Panc1 (cell line): ENCODE data around the gene LATS1. TPM values are rescaled to one million over a fixed set of nuclear protein-coding genes. Genes with fewer than 3 reads are reported as not detected.

Source experiments
- ATAC-seq: fragments of 200-7000 bp; cut with Tn5 transposase; 2 replicates; pipeline ENCODE4 v1.9.1; 2020; ENCODE audit warnings: mild to moderate bottlenecking, moderate library complexity
- BruUV-seq: library from RNA; stranded (reverse); fragments of 400-500 nt; replicated peaks from 2 replicates; lab custom pipeline; 2021; lab: Mats Ljungman, UMichigan
- CTCF ChIA-PET: fragments of 300-600 bp; sonication (Branson Sonifier 250); formaldehyde crosslinking; loops from one replicate; lab custom pipeline; 2022; ENCODE audit warnings: antibody characterized with exemption; lab: Charles Lee
- POLR2A ChIA-PET: fragments of 300-600 bp; sonication (Branson Sonifier 250); formaldehyde crosslinking; loops from one replicate; lab custom pipeline; 2022; ENCODE audit warnings: antibody characterized with exemption; lab: Charles Lee
- DNase-seq: peaks from one replicate; pipeline ENCODE4 v3.0.0-alpha.2; 2010; ENCODE audit warnings: low read depth, low spot score
- H3K27ac ChIP-seq: 2 replicates; pipeline ENCODE4 v1.5.1; 2011; ENCODE audit warnings: mild to moderate bottlenecking, low read length, inconsistent platforms
- H3K27me3 ChIP-seq: fragments of 200-500 bp; sonication (Bioruptor generic); 2 replicates; pipeline ENCODE4 v1.6.0; 2014; ENCODE audit warnings: low read length, inconsistent platforms; ENCODE audit not compliant: control insufficient read depth, insufficient read depth
- H3K36me3 ChIP-seq: fragments of 200-500 bp; sonication (Bioruptor generic); 2 replicates; pipeline ENCODE4 v1.5.1; 2014; ENCODE audit warnings: inconsistent platforms, mild to moderate bottlenecking, low read length, moderate library complexity; ENCODE audit not compliant: control insufficient read depth, insufficient read depth
- H3K4me1 ChIP-seq: 2 replicates; pipeline ENCODE4 v1.5.1; 2011; ENCODE audit warnings: inconsistent platforms, mild to moderate bottlenecking, low read length, moderate library complexity; ENCODE audit not compliant: control insufficient read depth, insufficient read depth
- H3K4me3 ChIP-seq, 2 experiments: 2 replicates each; pipeline ENCODE4 v1.5.1; 2011 to 2012; ENCODE audit warnings: low read depth in 2 of 2, low read length in 2 of 2, mild to moderate bottlenecking in 2 of 2, inconsistent platforms in 1 of 2, moderate library complexity in 1 of 2
- H3K9me3 ChIP-seq: fragments of 200-500 bp; sonication (Bioruptor generic); 2 replicates; pipeline ENCODE4 v1.5.1; 2014; ENCODE audit warnings: low read depth, mild to moderate bottlenecking, inconsistent platforms, low read length, moderate library complexity; ENCODE audit not compliant: control insufficient read depth, insufficient read depth
- POLR2AphosphoS5 ChIP-seq: IDR thresholded peaks from 2 replicates; pipeline ENCODE4 v1.6.1; 2012; ENCODE audit warnings: mild to moderate bottlenecking, low read depth, low read length, moderate library complexity
- REST ChIP-seq, 2 experiments: IDR thresholded peaks; 2 replicates each; pipeline ENCODE4 v1.6.1; 2011 to 2012; ENCODE audit warnings: low read depth in 2 of 2, control low read depth in 1 of 2, low read length in 1 of 2, mild to moderate bottlenecking in 1 of 2, moderate library complexity in 1 of 2; ENCODE audit not compliant: insufficient read depth in 1 of 2
- SIN3A ChIP-seq: IDR thresholded peaks from 2 replicates; pipeline ENCODE4 v1.6.1; 2012; ENCODE audit warnings: low read depth, mild to moderate bottlenecking, low read length, moderate library complexity, borderline replicate concordance; ENCODE audit not compliant: insufficient read depth
- TCF7L2 ChIP-seq: IDR thresholded peaks from 2 replicates; pipeline ENCODE4 v1.6.1; 2011; ENCODE audit warnings: mild to moderate bottlenecking, low read depth, low read length, inconsistent platforms
- in situ Hi-C: cut with HindIII; loops from 2 replicates; pipeline ENCODE4 v1.10.0; 2016; ENCODE audit warnings: low sequenced_read_pairs, low pct_unique_long_range_greater_than_20kb
- intact Hi-C: fragments of 100-400 bp; cut with micrococcal nuclease; formaldehyde crosslinking; loops from one replicate; pipeline ENCODE4 v1.10.0; 2022; ENCODE audit not compliant: unreplicated experiment
- total RNA-seq: library from RNA; stranded (reverse); gene quantifications from one replicate; pipeline ENCODE4 v1.2.1, GENCODE V29; 2021; ENCODE audit not compliant: unreplicated experiment
- TF ChIP-seq, protein P1 (sequence below): fragments of 450-650 bp; IDR thresholded peaks from 2 replicates; pipeline ENCODE4 v1.5.1; 2017; ENCODE audit warnings: mild to moderate bottlenecking

LATS1 gene
- total RNA-seq, 1 experiment from 2014 or later, result 36.0 TPM

DNA sequence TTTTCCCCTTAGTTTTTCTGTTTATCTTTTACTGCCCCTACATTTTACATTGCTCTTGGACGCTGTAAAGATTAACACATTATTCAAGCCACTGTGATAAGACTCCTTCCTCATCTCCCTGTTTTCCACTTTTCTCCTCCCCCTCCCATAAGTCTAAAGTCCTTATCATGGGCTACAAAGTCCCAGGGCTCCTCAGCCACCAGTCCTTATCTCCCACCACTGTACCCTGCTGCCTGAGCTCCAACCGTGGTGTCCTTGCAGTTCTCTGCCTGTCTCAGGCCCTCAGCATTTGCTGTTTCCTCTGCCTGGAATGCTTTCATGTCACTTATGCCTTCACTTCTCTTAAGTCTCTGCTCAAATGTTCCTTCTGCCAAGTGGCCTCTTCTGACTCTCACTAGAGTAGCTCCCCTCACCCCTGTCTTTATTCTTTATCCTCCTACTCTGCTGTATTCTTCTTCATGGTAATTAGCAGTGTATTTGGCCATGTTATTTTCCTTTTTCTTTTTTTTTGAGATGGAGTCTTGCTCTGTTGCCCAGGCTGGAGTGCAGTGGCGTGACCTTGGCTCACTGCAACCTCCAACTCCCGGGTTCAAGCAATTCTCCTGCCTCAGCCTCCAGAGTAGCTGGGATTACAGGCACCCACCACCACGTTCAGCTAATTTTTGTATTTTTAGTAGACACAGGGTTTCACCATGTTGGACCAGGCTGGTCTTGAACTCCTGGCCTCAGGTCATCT, 10.8 kb upstream of the LATS1 start:
- ATAC-seq (no peak), DNase-seq (no peak)
- CTCF ChIA-PET, result no interaction called here
- Histone ChIP-seq H3K4me3 (no peak overlapping the region), H3K9me3 (no peaks in the 10 kb centered on the region), H3K4me1 (no peaks in the 10 kb centered on the region), H3K27me3 (no peaks in the 10 kb centered on the region), H3K36me3 (peaks cover 7% of the 10 kb centered on the region), H3K27ac (no peak overlapping the region)
- no peak for TF ChIP-seq SIN3A
- no peak for TF ChIP-seq REST (IDR thresholded peaks at IDR 0.05; ENCODE audit: insufficient read depth in 1 of 2, low read depth in 2 of 2, low read length in 1 of 2)
- TF ChIP-seq POLR2AphosphoS5, result no peak
- TF ChIP-seq TCF7L2, result no peak
- TF ChIP-seq, protein P1, sequence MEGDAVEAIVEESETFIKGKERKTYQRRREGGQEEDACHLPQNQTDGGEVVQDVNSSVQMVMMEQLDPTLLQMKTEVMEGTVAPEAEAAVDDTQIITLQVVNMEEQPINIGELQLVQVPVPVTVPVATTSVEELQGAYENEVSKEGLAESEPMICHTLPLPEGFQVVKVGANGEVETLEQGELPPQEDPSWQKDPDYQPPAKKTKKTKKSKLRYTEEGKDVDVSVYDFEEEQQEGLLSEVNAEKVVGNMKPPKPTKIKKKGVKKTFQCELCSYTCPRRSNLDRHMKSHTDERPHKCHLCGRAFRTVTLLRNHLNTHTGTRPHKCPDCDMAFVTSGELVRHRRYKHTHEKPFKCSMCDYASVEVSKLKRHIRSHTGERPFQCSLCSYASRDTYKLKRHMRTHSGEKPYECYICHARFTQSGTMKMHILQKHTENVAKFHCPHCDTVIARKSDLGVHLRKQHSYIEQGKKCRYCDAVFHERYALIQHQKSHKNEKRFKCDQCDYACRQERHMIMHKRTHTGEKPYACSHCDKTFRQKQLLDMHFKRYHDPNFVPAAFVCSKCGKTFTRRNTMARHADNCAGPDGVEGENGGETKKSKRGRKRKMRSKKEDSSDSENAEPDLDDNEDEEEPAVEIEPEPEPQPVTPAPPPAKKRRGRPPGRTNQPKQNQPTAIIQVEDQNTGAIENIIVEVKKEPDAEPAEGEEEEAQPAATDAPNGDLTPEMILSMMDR, result no peak
- intact Hi-C loops (no loop called here), in situ Hi-C loops (no loop called here)
- POLR2A ChIA-PET, result no interaction called here
- TSS peak; percentile 18 for BruUV-seq

- POLR2A ChIA-PET, result no interaction called here
- H3K36me3 ChIP-seq, result peaks cover 7% of the 10 kb centered on the region
- CTCF ChIA-PET, result no interaction called here
- TF ChIP-seq, protein P1, result no peak
- TF ChIP-seq TCF7L2, result no peak
- no peak for TF ChIP-seq REST (IDR thresholded peaks at IDR 0.05; ENCODE audit: insufficient read depth in 1 of 2, low read depth in 2 of 2, low read length in 1 of 2)
- TF ChIP-seq POLR2AphosphoS5, result no peak
- no peak for TF ChIP-seq SIN3A
- DNase-seq (no peak), ATAC-seq (no peak)
- intact Hi-C loops, result no loop called here
- H3K27me3 ChIP-seq, result no peaks in the 10 kb centered on the region
- no peak overlapping the region for H3K27ac ChIP-seq
- no TSS peak for BruUV-seq
- H3K9me3 ChIP-seq, result no peaks in the 10 kb centered on the region
- H3K4me3 ChIP-seq, result no peak overlapping the region
- in situ Hi-C loops, result no loop called here
- no peaks in the 10 kb centered on the region for H3K4me1 ChIP-seq
These were observed 10.0 kb upstream of the LATS1 start for GRCh38 chr6:149727793-149728498.
